Eye (tissue), 1 donor: ENCODE results near the gene CAPRIN2.

Source experiments
- DNase-seq: peaks from one replicate; pipeline ENCODE4 v3.0.0-alpha.2; 2015

Gene CAPRIN2

GRCh38 chr12:30757316-30757715 lies 2.6 kb upstream of the CAPRIN2 start:
- DNase-seq: no peak

- no peak for DNase-seq
Measured at GRCh38 chr12:30756074-30756473, 1.3 kb upstream of the CAPRIN2 start.

GRCh38 chr12:30755395-30755762 lies 628 bp upstream of the CAPRIN2 start:
- no peak for DNase-seq

- DNase-seq: no peak
Measured at GRCh38 chr12:30754383-30754749, 385 bp downstream of the CAPRIN2 start.

GRCh38 chr12:30753751-30754382 lies 884 bp downstream of the CAPRIN2 start:
- DNase-seq: peak; percentile 73

- DNase-seq: peak; percentile 62
Measured at GRCh38 chr12:30753233-30753632, 1.5 kb downstream of the CAPRIN2 start.

- no peak for DNase-seq
Measured at GRCh38 chr12:30752255-30752654, 2.5 kb downstream of the CAPRIN2 start.

- no peak for DNase-seq
Measured at GRCh38 chr12:30748147-30748546, 6.6 kb downstream of the CAPRIN2 start.

- DNase-seq: no peak
Measured at GRCh38 chr12:30746190-30746589, 8.6 kb downstream of the CAPRIN2 start.

- no peak for DNase-seq
Measured at GRCh38 chr12:30744321-30744720, 10.4 kb downstream of the CAPRIN2 start.

GRCh38 chr12:30740274-30740673 lies 14.5 kb downstream of the CAPRIN2 start:
- DNase-seq: no peak

- no peak for DNase-seq
Measured at GRCh38 chr12:30739020-30739419, 15.7 kb downstream of the CAPRIN2 start.

- DNase-seq: no peak
Measured at GRCh38 chr12:30732954-30733637, 21.7 kb downstream of the CAPRIN2 start.

- no peak for DNase-seq
Measured at GRCh38 chr12:30730011-30730410, 24.7 kb downstream of the CAPRIN2 start.

GRCh38 chr12:30729547-30729946 lies 25.2 kb downstream of the CAPRIN2 start:
- no peak for DNase-seq

- no peak for DNase-seq
Measured at GRCh38 chr12:30726647-30727046, 28.1 kb downstream of the CAPRIN2 start.

GRCh38 chr12:30725739-30726138 lies 29.0 kb downstream of the CAPRIN2 start:
- DNase-seq: no peak

GRCh38 chr12:30719060-30719459 lies 35.7 kb downstream of the CAPRIN2 start:
- DNase-seq: no peak

GRCh38 chr12:30707613-30708342 lies 47.0 kb downstream of the CAPRIN2 start:
- DNase-seq: no peak

GRCh38 chr12:30706476-30706875 lies 48.3 kb downstream of the CAPRIN2 start:
- no peak for DNase-seq

GRCh38 chr12:30701056-30701455 lies 53.7 kb downstream of the CAPRIN2 start:
- DNase-seq: no peak

- DNase-seq: no peak
Measured at GRCh38 chr12:30700216-30700900, 54.4 kb downstream of the CAPRIN2 start.

GRCh38 chr12:30698346-30698745 lies 56.4 kb downstream of the CAPRIN2 start:
- DNase-seq: no peak

GRCh38 chr12:30696943-30697342 lies 57.8 kb downstream of the CAPRIN2 start:
- no peak for DNase-seq
